HepG2 (cell line): ENCODE results near the gene SYP.

Experiments
- ARID2 ChIP-seq: sonication (generic); formaldehyde crosslinking; IDR thresholded peaks from 2 replicates; pipeline ENCODE4 v1.8.1; 2022; ENCODE audit warnings: mild to moderate bottlenecking, missing genetic modification reagents, borderline replicate concordance
- ATF3 ChIP-seq: sonication (generic); formaldehyde crosslinking; IDR thresholded peaks from 2 replicates; pipeline ENCODE4 v1.4.0; 2020; ENCODE audit warnings: missing genetic modification reagents
- BHLHE40 ChIP-seq: IDR thresholded peaks from 2 replicates; pipeline ENCODE4 v1.6.1; 2011; ENCODE audit warnings: low read length, improper control_type of control experiment
- HIVEP1 ChIP-seq: sonication (generic); formaldehyde crosslinking; IDR thresholded peaks from 2 replicates; pipeline ENCODE4 v1.4.0; 2020; ENCODE audit warnings: mild to moderate bottlenecking, missing genetic modification reagents
- NFATC3 ChIP-seq: sonication (generic); formaldehyde crosslinking; IDR thresholded peaks from 2 replicates; pipeline ENCODE4 v1.5.1; 2020; ENCODE audit warnings: mild to moderate bottlenecking, missing genetic modification reagents
- NR2C2 ChIP-seq: sonication (generic); formaldehyde crosslinking; IDR thresholded peaks from 2 replicates; pipeline ENCODE4 v1.4.0; 2020; ENCODE audit warnings: missing genetic modification reagents, mild to moderate bottlenecking, moderate library complexity, borderline replicate concordance
- TCF7L2 ChIP-seq: IDR thresholded peaks from 2 replicates; pipeline ENCODE4 v1.6.1; 2011; ENCODE audit warnings: mild to moderate bottlenecking, low read depth, low read length, moderate library complexity
- ZNF878 ChIP-seq: sonication (generic); formaldehyde crosslinking; IDR thresholded peaks from 2 replicates; pipeline ENCODE4 v1.8.1; 2023; ENCODE audit warnings: mild to moderate bottlenecking, missing genetic modification reagents, moderate library complexity

DNA sequence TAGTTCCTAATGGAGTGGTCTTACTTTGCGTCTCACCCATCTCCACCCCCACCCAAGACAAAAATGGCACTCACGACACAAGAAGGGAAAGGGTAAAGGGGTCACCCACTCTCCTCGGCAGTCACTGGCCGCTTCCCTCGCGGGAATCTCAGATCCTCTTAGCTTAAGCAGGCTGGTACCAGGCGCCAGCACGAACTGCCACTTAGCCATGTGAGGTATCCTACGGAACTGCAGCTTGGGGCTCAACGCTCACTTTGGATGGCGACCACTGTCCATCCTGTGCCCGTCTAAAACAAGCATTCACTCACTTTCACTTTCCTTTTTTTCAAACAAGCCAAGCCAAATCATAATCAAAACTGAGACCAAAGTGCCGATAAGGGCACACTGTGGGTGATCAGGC, 52.1 kb downstream of the SYP start:
- TF ChIP-seq ARID2 (CRISPR knock-in tag) (no peak), BHLHE40 (no peak), ZNF878 (CRISPR knock-in tag) (no peak), TCF7L2 (no peak), NFATC3 (CRISPR knock-in tag) (no peak), NR2C2 (CRISPR knock-in tag) (no peak), ATF3 (CRISPR knock-in tag) (no peak), HIVEP1 (CRISPR knock-in tag) (no peak)
